Mammary epithelial cell (primary cell): Measurements from ENCODE around the gene SCN4B.

Experiments used
- CTCF ChIP-seq, 2 donors: IDR thresholded peaks in 1 of 2; conservative IDR thresholded peaks in 1 of 2; 2 replicates each; pipeline ENCODE4 v1.5.1; 2011 to 2012; ENCODE audit warnings: inconsistent platforms in 2 of 2, low read length in 2 of 2, mild to moderate bottlenecking in 2 of 2, control low read depth in 1 of 2, low read depth in 1 of 2; ENCODE audit not compliant: insufficient read depth in 1 of 2; ENCODE audit errors: extremely low read depth in 1 of 2
- EZH2 ChIP-seq: IDR thresholded peaks from 2 replicates; pipeline ENCODE4 v1.6.1; 2012; ENCODE audit warnings: low read length, inconsistent platforms, borderline replicate concordance

GRCh38 chr11:118174006-118174567 lies 21.5 kb upstream of the SCN4B start:
- no peak for TF ChIP-seq CTCF (conservative IDR thresholded peaks at IDR 0.05 in 1 of 2, IDR thresholded peaks at IDR 0.05 in 1 of 2; ENCODE audit: extremely low read depth in 1 of 2, insufficient read depth in 1 of 2, low read depth in 1 of 2, low read length in 2 of 2)
- TF ChIP-seq EZH2 = no peak
